UCSD-AML1 (cell line): ENCODE measurements around the gene HS3ST2.
"Not testable (repeated sequence)": the region's sequence is repeated elsewhere in the genome, so short reads cannot be mapped to it uniquely, and the experiment has no call there.

ENCODE experiments used
- DNase-seq: peaks from one replicate; lab custom pipeline; 2025; ENCODE audit not compliant: unreplicated experiment; lab: John Stamatoyannopoulos, UW

The HS3ST2 gene

GRCh38 chr16:22929461-22929860 lies 115.5 kb downstream of the HS3ST2 start:
- DNase-seq = no peak

GRCh38 chr16:22932032-22932771 lies 118.2 kb downstream of the HS3ST2 start:
- no peak for DNase-seq

GRCh38 chr16:22933173-22933572 lies 119.2 kb downstream of the HS3ST2 start:
- peak; percentile 42 for DNase-seq

- no peak for DNase-seq
These were observed 120.8 kb downstream of the HS3ST2 start for GRCh38 chr16:22934786-22935185.

- DNase-seq = no peak
These were observed 123.2 kb downstream of the HS3ST2 start for GRCh38 chr16:22937169-22937568.

- DNase-seq = no peak
These were observed 124.7 kb downstream of the HS3ST2 start for GRCh38 chr16:22938647-22939046.

GRCh38 chr16:22939744-22940363 lies 125.9 kb downstream of the HS3ST2 start:
- not testable (repeated sequence) for DNase-seq

- no peak for DNase-seq
These were observed 128.1 kb downstream of the HS3ST2 start for GRCh38 chr16:22941970-22942501.

- DNase-seq = no peak
These were observed 128.8 kb downstream of the HS3ST2 start for GRCh38 chr16:22942811-22943210.

- DNase-seq = no peak
These were observed 131.4 kb downstream of the HS3ST2 start for GRCh38 chr16:22945361-22945760.

- no peak for DNase-seq
These were observed 132.5 kb downstream of the HS3ST2 start for GRCh38 chr16:22946433-22946832.

GRCh38 chr16:22948058-22948602 lies 134.2 kb downstream of the HS3ST2 start:
- no peak for DNase-seq

- peak; percentile 64 for DNase-seq
These were observed 134.8 kb downstream of the HS3ST2 start for GRCh38 chr16:22948603-22949368.

- DNase-seq = no peak
These were observed 141.6 kb downstream of the HS3ST2 start for GRCh38 chr16:22955461-22956070.

GRCh38 chr16:22961206-22961605 lies 147.2 kb downstream of the HS3ST2 start:
- DNase-seq = no peak

- DNase-seq = no peak
These were observed 148.9 kb downstream of the HS3ST2 start for GRCh38 chr16:22962905-22963304.
